ELF-1 (cell line): ENCODE results near the gene SAMD10.
"Not testable (repeated sequence)": the region's sequence is repeated elsewhere in the genome, so short reads cannot be mapped to it uniquely, and the experiment has no call there.

Source experiments
- DNase-seq: peaks from one replicate; pipeline ENCODE4 v3.0.0-alpha.2; 2016; ENCODE audit warnings: low read depth, low spot score

The SAMD10 gene

DNA sequence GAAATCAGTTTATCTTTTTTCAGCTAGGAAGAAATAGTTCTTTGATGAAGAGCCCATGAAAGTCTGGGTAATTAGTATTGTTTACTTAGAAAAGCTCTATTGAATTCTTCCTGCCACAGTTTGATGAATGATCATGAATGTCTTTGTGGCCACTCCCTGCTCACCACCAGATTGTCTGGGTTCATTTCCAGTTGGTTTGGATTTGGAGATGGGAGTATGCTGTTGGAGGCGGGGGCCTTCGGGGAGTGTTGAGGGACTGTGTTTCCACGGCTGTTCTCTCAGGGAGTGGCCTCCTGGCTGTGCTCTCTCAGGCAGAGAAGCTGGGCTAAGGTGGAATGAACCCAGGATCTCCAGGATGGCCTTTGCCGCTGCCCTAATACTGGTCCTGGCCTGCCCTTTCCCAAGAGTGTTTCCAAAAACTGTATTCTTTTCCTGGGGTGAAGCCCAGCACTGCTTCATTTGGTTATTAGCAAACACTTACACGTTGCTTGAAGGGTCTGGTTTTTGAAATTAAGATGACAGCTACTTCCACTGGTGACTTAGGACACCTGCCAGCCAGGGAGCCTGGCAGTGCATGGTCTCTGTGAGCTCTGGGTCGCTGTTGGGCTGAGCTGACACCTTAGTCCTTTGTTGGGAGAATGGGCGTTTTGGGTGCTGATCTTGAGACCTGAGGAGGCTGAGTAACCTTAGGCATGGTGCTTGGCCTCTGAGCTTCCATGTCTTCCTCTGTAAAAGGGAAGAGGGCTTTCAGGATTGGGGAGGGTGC lies 24.7 kb upstream of the SAMD10 start:
- no peak for DNase-seq

DNA sequence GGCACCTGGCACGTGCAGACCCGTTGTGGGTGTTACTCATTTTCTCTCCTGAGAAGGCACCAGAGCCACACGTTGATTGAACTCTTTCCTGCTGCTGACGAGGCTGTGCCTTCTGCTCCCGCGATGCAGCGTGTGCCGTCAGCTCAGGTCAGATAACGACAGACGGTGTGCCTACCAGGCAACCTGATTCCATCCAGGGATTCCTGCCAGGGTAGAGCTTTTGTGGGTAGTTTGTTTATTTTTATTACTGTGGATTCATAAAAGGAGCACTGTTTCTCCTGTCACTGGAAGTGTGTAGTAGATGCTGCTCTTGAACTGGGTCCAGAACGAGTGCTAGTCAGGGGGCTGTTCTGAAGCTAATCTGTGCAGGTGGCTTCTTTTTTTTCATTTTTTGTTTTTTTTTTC lies 22.2 kb upstream of the SAMD10 start:
- DNase-seq, result no peak

DNA sequence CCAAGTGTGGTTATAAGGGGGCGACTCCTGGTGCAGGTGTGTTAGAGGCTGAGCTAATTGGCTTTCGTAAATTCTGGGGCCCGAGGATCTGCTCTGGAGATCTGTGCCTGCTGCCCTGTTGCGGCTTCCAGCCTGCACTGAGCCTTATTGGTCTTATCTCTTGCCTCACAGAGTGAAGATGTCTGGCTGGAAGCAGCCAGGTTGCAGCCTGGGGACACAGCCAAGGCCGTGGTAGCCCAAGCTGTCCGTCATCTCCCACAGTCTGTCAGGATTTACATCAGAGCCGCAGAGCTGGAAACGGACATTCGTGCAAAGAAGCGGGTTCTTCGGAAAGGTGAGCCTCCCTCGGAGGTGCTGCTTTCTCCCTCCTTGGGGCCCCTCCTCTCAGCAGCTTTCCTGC lies 21.5 kb upstream of the SAMD10 start:
- no peak for DNase-seq

DNA sequence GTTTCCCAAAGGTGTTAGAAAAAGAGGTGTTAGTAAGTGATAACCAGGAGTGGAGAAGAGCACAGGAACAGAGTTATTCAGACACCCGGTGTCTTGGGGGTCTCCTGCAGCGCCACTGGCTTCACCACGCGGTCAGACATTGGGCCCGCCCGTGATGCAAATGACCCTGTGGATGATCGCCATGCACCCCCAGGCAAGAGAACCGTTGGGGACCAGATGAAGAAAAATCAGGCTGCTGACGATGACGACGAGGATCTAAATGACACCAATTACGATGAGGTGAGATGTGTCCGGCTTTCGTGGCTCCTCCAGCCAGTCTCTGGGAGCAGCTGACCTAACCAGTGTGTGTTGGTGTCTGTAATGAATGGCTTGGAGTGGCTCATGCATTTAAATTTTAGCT lies 3.5 kb upstream of the SAMD10 start:
- DNase-seq, result no peak

DNA sequence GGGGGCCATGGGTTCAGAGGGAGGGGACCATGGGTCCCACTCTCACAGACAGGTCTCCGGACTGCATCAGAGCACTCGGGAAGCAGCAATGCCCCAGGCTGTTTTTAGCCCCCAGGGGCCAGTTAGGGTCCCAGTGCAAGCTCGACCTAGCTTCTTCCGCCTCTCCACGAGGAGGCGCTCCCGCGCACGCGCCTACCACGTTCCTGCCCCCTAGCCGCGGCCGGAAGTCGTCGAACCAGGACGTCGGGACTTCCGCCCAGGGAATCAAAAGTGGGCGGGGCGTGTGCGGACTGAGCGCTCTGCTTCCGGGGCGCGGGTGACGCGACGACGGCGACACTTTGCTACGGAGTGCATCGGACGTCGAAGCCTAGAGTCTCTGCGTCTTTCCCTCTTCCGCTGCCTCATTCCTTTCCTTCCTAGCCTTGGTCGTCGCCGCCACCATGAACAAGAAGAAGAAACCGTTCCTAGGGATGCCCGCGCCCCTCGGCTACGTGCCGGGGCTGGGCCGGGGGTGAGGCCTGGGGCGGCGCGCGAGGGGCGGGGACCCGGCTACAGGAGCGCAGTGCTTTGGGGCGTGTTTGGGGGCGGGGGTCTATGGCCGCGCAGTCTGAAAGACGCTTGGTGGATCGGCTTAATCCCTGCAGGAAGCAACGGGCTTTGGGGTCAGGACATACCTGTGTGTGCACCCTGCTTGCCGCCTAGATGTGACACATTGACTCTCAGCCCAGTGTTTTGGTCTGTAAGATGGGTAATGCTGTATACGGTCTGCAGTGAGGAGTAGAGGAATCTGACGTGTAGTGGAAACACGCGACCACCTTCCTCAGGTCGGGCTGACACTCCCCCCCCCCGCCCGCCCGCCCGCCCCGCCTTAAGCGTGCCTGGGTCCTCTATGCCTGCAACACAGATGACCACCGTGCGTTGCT lies 1.6 kb upstream of the SAMD10 start, which contains the start of gene PRPF6:
PRPF6 (plus strand) TSS at position 327 of the 923 bp plus-strand sequence; CDS start at position 441, 114 bp downstream.
- DNase-seq, result peak; percentile 97

DNA sequence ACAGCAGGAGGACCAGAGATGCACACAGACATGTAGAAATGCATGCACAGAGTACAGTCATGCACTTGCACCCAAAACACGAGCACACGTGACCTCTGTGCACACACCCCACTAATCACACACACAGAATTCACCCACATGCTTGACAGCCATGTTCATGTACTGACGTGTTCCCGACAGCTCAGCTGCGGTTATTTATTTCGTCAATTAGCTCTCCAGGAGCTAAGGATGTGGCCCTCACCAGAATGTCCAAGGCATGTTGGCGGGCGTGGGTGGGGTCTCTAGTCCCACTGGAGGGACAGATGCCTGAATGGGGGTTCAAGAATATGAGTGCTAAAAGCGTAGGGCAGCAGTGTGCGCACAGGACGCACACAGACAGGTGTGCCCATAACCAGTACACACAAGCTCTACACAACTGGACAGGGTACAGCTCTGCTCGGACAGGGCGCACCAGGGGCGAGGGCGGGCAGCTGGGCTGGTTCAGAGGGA lies 919 bp upstream of the SAMD10 start:
- no peak for DNase-seq

DNA sequence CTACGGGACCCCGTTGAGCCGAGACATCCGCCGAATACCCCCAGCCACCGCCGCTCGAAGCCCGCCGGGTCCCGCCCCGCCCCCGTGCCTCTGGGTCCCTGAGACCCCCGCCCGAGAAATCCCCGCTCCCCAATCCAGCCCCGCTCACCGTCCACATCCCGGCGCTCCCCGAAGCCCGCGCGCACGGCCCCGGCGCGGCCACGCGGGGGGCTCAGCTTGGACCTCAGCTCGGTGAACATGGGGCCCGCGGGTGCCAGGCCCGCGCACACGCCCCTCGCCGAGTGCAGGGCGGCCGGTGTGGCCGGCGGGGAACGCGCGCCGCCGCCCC lies 249 bp downstream of the SAMD10 start:
- no peak for DNase-seq

DNA sequence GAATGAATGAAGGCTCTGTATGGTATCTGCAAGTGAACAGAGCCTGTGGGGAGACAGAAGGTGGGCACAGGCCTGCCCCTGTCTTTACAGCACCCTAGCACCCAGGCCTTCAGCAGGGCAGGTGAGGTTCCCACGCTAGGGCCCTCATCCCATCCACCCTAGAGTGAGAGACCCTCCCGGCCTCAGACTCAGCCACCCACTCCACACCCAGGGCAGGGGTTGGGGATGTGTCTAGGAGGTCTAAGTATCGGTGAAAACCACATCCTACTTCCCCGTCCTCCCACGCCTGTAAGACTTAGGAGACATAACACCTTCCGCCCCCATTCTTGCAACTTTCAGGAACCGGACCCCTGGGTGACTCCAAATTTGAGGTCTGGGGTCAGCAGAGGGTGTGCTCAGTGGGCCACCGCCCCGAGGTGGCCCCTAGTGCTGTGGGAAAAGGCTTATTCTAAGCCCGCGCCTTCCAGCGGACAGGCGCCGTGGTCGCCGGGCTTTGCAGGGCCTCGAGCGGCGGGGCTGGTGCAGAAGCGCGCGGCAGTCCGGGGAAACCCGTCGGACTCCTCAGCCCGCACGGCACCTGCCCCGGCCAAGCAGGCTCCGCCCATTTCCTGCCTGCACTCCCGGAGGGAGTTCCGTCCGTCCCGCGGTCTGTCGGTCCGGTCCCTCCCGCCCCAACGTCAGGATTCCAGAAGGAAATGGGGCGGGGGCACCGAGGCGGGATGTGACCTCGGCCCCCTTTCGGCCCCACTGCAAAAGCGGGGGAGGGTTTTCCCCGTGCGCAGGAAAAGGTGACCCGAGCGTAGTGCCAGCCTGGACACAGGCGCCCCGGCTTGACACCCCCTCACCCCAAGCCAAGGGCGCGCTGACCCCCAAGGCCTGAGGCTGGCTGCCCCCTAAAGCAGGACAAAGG lies 868 bp downstream of the SAMD10 start:
- peak; percentile 74 for DNase-seq

DNA sequence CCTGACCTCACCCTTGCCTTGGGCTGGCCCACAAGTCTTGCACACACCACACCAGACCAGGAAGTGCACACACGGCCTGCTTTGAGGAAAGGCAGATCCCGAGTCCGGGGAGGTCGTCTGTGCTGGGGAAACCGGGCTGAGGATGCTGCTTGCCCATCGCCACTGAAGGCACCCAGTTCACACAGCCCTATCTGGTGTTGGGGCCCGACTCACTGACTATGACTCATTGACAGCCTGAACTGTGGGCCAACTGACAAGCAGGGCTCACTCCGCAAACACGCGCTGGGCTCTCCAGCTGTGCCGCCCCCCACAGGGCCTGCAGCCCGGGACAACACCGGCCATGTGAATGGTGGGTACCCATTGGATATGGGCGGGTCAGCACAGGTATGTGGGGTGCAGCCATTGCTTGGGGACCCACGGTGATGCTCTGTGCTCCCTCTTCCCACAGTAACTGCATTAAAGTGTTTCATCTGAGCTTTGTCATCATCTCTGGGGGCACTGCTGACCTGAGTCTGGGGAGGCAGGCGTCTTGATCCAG lies 1.6 kb downstream of the SAMD10 start:
- DNase-seq, result no peak

DNA sequence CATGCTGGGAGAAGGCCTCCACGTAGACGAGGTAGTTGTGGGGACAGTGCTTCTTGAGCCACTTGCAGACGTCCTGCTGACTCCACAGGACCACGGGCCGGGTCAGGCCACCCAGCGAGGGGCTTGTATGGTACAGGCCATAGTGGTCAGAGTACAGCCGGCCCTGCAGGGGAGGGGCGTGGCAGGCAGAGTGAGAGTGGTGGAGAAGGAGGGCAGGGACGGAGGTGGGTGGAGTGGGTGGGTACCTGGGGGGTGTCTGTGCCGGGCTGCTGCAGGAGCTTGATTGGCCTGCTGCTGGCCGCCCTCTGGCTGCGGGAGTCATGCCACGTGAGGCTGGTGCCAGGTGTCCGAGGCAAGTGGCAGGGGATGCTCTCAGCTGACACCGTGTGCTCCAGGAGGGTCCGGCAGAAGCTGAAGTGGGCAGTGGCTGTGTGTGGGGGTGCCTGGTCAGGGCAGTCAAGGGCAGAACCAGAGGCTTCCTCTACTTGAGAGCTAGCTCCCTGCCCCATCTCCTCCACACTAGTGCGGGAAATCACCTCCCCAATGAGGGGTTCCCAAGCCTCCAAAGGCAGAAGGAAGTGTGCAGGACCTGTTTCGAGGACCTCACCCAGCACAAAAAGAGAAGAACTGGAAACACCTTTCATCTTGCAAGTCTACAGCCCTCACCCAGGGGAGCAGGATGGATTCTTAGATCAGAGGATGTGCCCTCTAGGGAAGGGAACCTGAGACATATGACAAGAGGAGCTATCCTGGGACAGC lies 2.3 kb downstream of the SAMD10 start:
- no peak for DNase-seq

DNA sequence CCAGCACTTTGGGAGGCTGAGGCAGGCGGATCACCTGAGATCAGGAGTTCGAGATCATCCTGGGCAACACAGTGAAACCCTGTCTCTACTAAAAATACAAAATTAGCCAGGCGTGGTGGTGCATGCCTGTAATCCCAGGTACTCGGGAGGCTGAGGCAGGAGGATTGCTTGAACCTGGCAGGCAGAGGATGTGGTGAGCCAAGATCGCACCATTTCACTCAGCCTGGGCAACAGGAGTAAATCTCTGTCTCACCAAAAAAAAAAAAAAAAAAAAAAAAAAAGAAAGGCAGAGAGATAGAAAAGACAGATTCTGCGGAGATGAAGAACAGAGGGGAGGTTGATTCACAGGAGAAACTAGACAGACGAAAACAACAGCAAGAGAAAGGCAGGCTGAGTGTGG lies 2.9 kb downstream of the SAMD10 start:
- not testable (repeated sequence) for DNase-seq

DNA sequence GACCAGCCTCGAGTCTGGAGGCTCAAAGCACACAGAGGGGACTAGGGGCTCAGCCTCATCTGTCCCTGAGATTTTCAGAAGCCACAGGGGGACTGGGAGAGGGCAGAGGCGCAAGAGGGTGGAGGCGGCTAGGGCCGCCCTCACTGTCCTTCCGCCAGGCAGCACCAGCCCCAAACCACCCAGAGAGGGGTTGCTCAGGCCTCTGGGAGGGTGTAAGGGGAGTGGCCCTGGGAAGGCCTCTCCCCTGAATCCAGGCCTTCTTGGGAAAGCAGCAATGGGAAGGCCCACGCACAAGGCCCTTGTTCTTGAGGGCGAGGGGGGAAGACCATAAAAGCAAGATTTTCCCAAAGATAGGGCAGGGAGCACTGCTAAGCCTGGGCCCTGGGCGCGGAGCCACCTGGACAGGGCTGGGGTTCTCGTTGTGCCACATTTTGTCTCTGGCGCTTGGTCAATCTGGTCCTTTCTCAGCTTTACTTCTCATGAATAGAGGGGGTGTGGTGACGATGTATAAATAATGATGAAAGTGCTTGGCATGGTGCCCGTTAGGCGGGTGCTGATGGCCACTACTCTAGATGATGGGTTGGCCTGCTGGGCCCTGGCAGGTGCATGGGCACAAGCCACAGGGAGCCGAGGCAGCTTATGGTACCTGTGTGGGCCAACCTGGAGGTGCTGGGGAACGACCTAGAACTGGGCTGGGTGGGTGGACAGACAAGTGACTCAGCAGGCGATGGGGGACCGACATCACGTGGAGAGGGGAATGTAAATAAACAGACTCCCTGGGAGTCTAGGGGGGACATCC lies 4.8 kb downstream of the SAMD10 start:
- no peak for DNase-seq

DNA sequence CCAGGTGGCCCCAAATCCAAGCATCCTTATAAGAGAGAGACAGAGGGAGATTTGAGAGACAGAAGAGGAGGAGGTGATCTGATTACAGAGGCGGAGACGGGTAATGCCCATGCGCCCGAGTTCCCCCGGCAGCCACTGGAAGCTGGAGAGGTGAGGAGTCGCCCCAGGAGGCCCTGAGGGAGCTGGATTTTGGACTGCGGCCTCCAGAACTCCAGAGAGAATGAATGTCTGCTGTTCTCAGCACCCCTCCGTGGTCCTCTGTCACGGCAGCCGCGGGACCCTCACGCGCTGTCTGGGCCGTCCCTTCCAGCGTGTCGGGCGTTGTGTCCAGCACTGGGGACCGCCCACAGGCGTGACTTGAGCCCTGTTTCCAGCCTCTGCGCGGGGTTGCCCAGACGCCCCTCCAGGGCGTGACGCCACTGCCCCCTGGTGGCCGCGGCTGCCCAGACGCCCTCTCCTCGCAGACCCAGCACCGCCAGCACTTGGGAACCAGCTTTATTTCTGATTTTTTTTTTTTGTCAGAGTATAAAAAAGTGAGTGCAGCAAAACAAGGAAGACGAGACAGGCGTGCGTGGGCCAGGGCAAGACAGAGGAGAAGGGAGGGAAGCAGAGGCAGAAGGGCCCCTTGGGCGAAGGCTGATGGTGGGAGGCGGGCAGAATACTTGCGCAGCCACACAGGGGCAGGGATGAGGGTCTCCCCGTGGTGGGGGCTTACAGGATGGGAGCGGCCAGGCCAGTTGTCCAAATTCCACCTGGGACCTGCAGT lies 5.6 kb downstream of the SAMD10 start:
- peak; percentile 93 for DNase-seq

DNA sequence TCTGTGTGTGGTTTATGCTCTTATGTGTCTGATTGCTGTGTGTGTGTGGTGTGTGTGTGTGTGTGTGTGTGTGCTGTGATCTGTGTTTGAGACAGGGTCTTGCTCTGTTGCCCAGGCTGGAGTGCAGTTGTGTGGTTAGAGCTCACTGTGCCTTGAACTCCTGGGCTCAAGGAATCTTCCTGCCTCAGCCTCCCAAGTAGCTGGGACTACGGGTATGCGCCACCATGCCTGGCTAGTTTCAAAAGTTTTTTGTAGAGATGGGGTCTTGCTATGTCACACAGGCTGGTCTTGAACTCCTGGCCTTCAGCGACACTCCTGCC lies 6.3 kb downstream of the SAMD10 start:
- no peak for DNase-seq

DNA sequence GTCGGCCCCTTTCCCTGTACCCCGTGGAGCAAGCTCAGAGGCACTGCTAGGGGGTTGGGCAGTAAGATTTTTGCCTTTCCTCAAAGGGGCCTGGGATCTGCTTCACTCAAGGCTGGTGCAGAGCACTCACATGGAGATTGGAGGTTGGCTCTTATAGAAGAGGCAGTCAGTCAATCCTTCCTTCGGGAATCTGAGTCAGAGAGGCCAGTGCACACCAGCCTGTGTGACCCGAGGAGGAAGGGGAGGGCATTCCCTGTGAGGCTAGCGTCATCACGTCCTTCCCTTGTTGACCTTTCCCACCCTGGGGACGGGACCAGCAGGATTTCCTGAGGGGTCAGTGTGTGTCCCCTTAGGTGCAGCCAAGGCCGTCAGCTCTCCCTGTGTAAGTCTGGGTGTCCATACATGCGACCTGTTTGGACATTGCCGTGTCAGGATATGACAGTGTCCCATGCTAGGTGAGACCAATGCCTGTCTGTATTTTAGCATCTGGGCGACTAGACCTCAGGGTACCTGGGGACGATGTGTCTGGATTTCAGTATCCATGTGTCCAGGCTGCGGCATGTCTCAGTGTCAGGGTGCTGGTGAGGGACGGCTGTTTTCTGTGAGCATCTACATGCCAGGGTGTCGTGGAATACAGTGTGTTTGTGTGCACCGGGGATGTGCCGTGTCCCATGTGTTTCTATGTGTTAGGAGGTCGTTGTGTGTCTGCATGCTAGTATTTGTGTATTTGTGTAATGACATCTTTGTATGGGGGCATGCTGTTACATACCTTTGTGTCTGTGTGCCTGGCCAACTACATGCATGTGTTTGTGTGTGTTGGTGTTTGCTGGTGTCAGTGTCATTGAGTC lies 6.9 kb downstream of the SAMD10 start:
- DNase-seq, result no peak

DNA sequence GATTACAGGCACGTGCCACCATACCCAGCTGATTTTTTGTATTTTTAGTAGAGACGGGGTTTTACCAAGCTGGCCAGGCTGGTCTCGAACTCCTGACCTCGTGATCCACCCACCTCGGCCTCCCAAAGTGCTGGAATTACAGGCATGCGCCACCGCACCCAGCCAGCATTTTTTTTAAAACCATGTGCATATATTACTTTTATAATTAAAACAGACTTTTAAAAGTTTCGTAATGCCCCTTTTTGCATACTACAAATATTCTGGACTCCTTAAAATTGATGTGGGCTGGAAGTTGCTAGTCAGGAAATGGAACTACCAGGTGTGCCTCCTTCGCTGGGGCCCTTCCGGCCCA lies 7.5 kb downstream of the SAMD10 start:
- not testable (repeated sequence) for DNase-seq

DNA sequence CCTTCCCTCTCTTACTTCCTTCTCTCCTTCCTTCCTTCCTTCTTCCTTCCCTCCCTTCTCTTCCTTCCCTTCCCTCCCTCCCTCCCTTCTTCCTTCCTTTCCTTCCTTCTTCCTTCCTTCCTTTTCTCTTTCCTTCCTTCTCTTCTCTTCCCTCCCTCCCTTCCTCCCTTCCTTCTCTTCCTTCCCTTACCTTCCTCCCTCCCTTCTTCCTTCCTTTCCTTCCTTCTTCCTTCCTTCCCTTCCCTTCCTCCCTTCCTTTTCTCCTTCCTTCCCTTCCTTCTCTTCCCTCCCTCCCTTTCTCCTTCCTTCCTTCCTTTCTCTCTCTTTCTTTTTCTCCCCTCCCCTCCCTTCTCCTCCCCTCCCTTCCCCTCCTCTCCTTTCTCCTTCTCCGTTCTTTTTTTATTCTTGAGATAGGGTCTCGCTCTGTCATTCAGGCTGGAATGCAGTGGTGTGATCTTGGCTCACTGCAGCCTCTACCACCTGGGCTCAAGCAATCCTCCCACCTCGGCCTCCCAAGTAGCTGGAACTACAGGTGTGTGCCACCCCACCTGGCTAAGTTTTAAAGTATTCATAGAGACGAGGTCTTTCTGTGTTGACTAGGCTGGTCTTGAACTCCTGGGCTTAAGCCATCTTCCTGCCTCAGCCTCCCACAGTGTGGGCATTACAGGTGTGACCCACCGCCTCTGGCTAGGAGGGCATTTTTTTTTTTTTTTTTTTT lies 8.6 kb downstream of the SAMD10 start:
- no peak for DNase-seq
